ENCODE results near the gene ILDR2. TPM values are rescaled to one million over a fixed set of nuclear protein-coding genes. Genes with fewer than 3 reads are reported as not detected.
A peak's percentile ranks its signal among the peaks of the same experiment; 100 is the strongest.

Gene ILDR2
- total RNA-seq, 4 donors from 2014 or later: 0.04 to 0.57 (median 0.21) TPM; not detected in 1

- no peak overlapping the region for H3K4me3 ChIP-seq
- TF ChIP-seq CTCF (IDR thresholded peaks at IDR 0.05): no peak
- TF ChIP-seq POLR2A (IDR thresholded peaks at IDR 0.05): no peak
- WGBS, 2 donors: 78 to 83% methylated on average over 2 of the region's 2 CpGs
- H3K36me3 ChIP-seq: no peaks in the 10 kb centered on the region
- peaks cover 0 to 21% (median 3%) of the 10 kb centered on the region in 3 donors for H3K4me1 ChIP-seq
- intact Hi-C loops (cut with DNase I): no loop called here
- H3K9me3 ChIP-seq: no peaks in the 10 kb centered on the region
- no peak for DNase-seq
- H3K27ac ChIP-seq: no peak overlapping the region
- peaks cover 0 to 32% (median 2%) of the 10 kb centered on the region in 4 donors for H3K27me3 ChIP-seq
Observed at GRCh38 chr1:166948856-166949350, 26.4 kb downstream of the ILDR2 start.

GRCh38 chr1:166947398-166948043, 27.8 kb downstream of the ILDR2 start:
- H3K4me1 ChIP-seq: peaks cover 0 to 21% (median 3%) of the 10 kb centered on the region in 3 donors
- no peaks in the 10 kb centered on the region for H3K36me3 ChIP-seq
- H3K9me3 ChIP-seq: no peaks in the 10 kb centered on the region
- peak overlapping the region in 1 of 4 donors; percentile 4 for H3K27ac ChIP-seq
- H3K27me3 ChIP-seq: peaks cover 0 to 32% (median 2%) of the 10 kb centered on the region in 4 donors
- DNase-seq: no peak
- intact Hi-C loops (cut with DNase I): no loop called here
- no peak for TF ChIP-seq POLR2A (IDR thresholded peaks at IDR 0.05)
- TF ChIP-seq CTCF (IDR thresholded peaks at IDR 0.05): no peak
- peak overlapping the region in 2 of 4 donors; percentile 31 to 60 for H3K4me3 ChIP-seq
- 13 to 38% methylated on average over 4 to 23 of the region's 44 CpGs for WGBS, 2 donors

- Histone ChIP-seq H3K9me3 (no peaks in the 10 kb centered on the region), H3K27ac (no peak overlapping the region), H3K27me3 (peaks cover 0 to 32% (median 2%) of the 10 kb centered on the region in 4 donors), H3K4me1 (peaks cover 0 to 12% (median 3%) of the 10 kb centered on the region in 3 donors), H3K4me3 (no peak overlapping the region), H3K36me3 (no peaks in the 10 kb centered on the region)
- intact Hi-C loops (cut with DNase I): no loop called here
- TF ChIP-seq CTCF (IDR thresholded peaks at IDR 0.05): no peak
- TF ChIP-seq POLR2A (IDR thresholded peaks at IDR 0.05): no peak
- WGBS, 2 donors: 75% methylated on average over 5 of the region's 5 CpGs
- no peak for DNase-seq
Observed at GRCh38 chr1:166944186-166944967, 31.0 kb downstream of the ILDR2 start.

GRCh38 chr1:166939741-166940375, 35.5 kb downstream of the ILDR2 start:
- Histone ChIP-seq H3K4me3 (no peak overlapping the region), H3K27me3 (peaks cover 0 to 8% (median 0%) of the 10 kb centered on the region in 4 donors), H3K9me3 (no peaks in the 10 kb centered on the region), H3K27ac (no peak overlapping the region), H3K36me3 (no peaks in the 10 kb centered on the region), H3K4me1 (no peaks in the 10 kb centered on the region)
- intact Hi-C loops (cut with DNase I): no loop called here
- TF ChIP-seq POLR2A (IDR thresholded peaks at IDR 0.05): no peak
- TF ChIP-seq CTCF (IDR thresholded peaks at IDR 0.05): no peak
- 85 to 93% methylated on average over 5 of the region's 5 CpGs for WGBS, 2 donors
- DNase-seq: no peak

Measured in esophagus squamous epithelium (tissue), 5 donors.